Rectal smooth muscle tissue (tissue), 1 donor: ENCODE data around the gene CD1C.

Experiments used
- H3K27ac ChIP-seq: one replicate; pipeline ENCODE4 v1.7.0; 2013; ENCODE audit warnings: low read depth, low read length, inconsistent platforms
- H3K27me3 ChIP-seq: one replicate; pipeline ENCODE4 v1.7.0; 2013; ENCODE audit warnings: low read length; ENCODE audit not compliant: control insufficient read depth, insufficient read depth
- H3K36me3 ChIP-seq: one replicate; pipeline ENCODE4 v1.7.0; 2013; ENCODE audit warnings: low read length; ENCODE audit not compliant: control insufficient read depth, insufficient read depth
- H3K4me1 ChIP-seq: one replicate; pipeline ENCODE4 v1.7.0; 2013; ENCODE audit warnings: low read length; ENCODE audit not compliant: control insufficient read depth, insufficient read depth
- H3K4me3 ChIP-seq: one replicate; pipeline ENCODE4 v1.7.0; 2013; ENCODE audit warnings: low read length
- H3K9ac ChIP-seq: one replicate; pipeline ENCODE4 v1.7.0; 2013; ENCODE audit warnings: low read length

The CD1C gene

DNA sequence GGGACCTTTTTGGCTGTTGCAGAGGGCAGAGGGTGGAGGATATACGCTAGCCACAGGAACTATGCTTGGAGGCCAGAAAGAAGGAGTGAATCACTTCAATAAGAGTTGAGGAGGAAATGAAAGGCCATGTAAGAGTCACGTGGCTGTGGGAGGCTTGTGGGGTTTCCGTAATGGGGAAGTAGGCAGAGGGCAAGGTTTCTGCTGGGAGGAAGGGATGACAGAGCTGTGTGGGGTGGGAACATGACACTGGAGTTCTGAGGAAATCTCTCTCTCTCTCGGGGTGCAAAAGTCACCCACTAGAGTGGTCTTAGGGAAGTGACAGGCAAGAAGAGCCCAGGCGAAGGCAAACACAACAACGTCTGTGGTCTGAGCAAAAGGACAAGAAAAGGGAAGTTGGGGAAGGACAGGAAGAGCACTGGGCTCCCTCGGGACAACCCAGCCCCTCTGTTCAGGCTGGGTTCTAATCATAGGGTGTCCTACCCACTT is 3.9 kb upstream of the CD1C start:
- H3K4me1 ChIP-seq = no peaks in the 10 kb centered on the region
- no peaks in the 10 kb centered on the region for H3K36me3 ChIP-seq
- H3K27me3 ChIP-seq = no peaks in the 10 kb centered on the region
- H3K4me3 ChIP-seq = no peak overlapping the region
- H3K9ac ChIP-seq = no peak overlapping the region
- no peak overlapping the region for H3K27ac ChIP-seq

DNA sequence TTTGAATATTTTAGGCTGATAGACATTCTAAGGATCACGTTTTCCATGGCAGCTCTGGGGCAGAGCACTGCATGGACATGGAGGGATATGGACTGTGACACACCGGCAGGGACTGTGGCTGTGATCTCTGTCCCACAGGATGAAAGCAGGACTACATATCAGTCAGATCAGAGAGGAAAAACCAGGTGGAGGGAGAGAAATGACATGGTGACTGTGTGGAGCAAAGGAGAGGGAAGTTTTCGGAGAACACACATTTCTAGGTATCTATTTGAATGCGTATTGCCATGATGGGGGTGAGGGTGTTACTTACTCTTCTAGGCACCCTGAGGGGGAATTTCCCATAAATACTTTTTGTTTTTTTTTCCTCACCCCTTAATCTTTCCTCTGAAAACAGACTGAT is 3.2 kb upstream of the CD1C start:
- Histone ChIP-seq H3K4me1 (no peaks in the 10 kb centered on the region), H3K36me3 (no peaks in the 10 kb centered on the region), H3K27me3 (no peaks in the 10 kb centered on the region), H3K4me3 (no peak overlapping the region), H3K27ac (no peak overlapping the region), H3K9ac (no peak overlapping the region)

DNA sequence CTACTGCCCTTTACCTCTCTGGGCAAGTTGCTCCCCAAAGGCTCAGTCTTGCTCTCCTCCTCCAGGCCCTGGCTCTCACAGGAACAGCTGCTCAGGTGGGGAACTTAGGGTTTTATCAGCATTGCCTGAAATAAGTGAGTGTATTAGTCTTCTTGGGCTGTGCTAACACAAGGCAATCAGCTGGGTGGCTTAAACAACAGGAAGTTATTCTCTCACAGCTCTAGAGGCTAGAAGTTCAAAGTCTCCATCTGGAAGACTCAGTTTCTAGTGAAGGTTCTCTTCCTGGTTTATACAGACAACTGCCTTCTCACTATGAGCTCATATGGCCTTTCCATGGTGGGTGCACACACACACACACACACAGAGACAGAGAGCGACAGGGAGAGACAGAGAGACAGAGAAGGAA is 2.8 kb upstream of the CD1C start:
- no peaks in the 10 kb centered on the region for H3K4me1 ChIP-seq
- no peak overlapping the region for H3K27ac ChIP-seq
- no peaks in the 10 kb centered on the region for H3K27me3 ChIP-seq
- no peaks in the 10 kb centered on the region for H3K36me3 ChIP-seq
- H3K9ac ChIP-seq = no peak overlapping the region
- no peak overlapping the region for H3K4me3 ChIP-seq

DNA sequence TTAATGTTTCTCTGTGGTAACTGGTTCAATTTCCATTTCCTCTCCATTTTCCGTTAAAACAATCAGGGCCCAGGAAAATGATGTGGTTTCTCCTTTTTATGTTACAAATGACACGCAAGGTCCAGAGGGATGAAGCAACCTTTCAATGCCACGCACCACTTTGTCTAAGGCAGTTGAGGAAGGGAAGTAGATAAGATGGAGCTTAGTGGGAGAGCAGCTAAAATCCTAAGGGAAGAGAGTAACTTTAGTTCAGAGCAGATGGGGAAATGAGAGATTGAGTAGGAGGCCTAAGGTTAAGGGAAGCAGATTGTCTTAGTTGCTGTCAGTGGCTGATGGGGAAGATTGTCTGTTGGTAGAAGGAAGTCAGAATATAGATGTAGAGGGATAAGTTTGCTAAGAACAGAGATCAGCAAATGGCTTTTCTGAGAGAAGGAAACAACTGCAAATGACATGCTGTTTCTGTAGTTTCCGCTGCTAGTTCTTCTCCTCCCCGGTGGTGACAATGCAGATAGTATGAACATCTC is 660 bp downstream of the CD1C start:
- no peak overlapping the region for H3K27ac ChIP-seq
- H3K27me3 ChIP-seq = no peaks in the 10 kb centered on the region
- H3K4me3 ChIP-seq = no peak overlapping the region
- H3K36me3 ChIP-seq = no peaks in the 10 kb centered on the region
- no peak overlapping the region for H3K9ac ChIP-seq
- H3K4me1 ChIP-seq = no peaks in the 10 kb centered on the region

DNA sequence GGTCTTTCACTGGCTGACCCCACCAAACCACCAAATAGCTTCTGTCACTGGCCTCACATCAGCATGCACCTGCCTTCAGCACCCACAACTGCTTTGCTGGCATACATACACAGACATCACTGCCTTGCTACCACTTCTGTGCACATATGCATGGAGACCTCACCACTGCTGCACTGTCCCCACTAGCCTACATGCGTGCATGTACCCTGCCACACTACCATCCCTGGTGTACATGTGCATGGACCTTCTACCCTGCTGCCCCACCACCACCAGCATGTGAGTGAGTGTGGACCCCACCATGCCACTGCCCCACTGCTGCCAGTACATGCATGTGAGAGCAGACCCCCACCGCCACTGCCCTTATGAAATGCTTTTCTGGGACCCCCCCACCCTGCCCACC is 6.1 kb downstream of the CD1C start:
- Histone ChIP-seq H3K36me3 (no peaks in the 10 kb centered on the region), H3K27me3 (no peaks in the 10 kb centered on the region), H3K9ac (no peak overlapping the region), H3K27ac (no peak overlapping the region), H3K4me3 (no peak overlapping the region), H3K4me1 (no peaks in the 10 kb centered on the region)

DNA sequence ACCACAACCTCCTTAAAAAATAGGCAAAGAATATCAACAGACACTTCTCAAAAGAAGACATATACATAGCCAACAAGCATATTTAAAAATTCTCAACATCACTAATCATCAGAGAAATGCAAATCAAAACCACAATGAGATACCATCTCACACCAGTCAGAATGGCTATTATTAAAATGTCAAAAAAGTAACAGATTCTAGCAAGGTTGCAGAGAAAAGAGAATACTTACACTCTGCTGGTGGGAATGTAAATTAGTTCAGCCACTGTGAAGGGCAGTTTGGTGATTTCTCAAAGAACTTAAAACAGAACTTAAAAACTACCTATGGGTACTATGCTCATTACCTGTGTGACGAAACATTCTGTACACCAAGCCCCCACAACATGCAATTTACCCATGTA is 20.9 kb downstream of the CD1C start:
- no peaks in the 10 kb centered on the region for H3K27me3 ChIP-seq
- no peaks in the 10 kb centered on the region for H3K4me1 ChIP-seq
- H3K36me3 ChIP-seq = no peaks in the 10 kb centered on the region
- H3K4me3 ChIP-seq = no peak overlapping the region
- no peak overlapping the region for H3K9ac ChIP-seq
- H3K27ac ChIP-seq = no peak overlapping the region

DNA sequence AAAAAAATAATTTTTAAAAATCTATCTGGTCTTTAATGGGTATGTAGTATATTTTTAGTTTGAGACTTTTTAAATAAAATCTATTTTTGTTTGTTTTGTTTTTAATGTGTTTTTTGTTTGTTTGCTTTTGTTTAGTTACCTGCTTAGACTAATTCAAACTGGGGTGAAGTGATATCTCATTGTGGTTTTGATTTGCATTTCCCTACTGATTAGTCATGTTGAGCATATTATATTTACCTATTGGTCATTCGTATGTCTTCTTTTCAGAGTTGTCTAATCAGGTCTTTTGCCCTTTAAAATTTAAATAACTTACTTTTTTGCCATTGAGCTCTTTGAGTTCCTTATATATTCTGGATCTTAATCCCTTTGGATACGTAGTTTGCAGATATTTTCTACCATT is 21.3 kb downstream of the CD1C start:
- H3K4me1 ChIP-seq = no peaks in the 10 kb centered on the region
- H3K9ac ChIP-seq = no peak overlapping the region
- no peak overlapping the region for H3K27ac ChIP-seq
- H3K36me3 ChIP-seq = no peaks in the 10 kb centered on the region
- H3K4me3 ChIP-seq = no peak overlapping the region
- H3K27me3 ChIP-seq = no peaks in the 10 kb centered on the region

DNA sequence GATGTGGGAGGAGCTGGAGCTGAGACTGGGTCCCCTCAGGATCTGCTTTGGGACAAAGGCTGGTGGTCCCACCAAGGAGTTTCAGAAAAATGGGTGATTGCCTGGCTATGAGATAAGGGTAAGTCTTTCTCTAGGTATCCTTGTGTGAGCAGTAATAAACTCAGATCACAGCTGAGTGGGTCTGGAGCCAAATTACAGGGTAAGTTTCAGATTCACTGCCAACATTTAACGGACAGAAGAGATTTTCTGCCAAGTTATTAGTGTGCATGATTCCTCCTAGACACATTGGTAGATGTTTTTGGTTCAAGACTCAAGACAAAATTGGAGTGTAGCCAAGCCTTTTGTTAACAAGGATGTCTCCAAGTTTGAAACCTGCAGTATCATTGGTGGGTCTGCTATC is 34.1 kb downstream of the CD1C start:
- H3K36me3 ChIP-seq = no peaks in the 10 kb centered on the region
- H3K4me1 ChIP-seq = no peaks in the 10 kb centered on the region
- no peak overlapping the region for H3K9ac ChIP-seq
- H3K27me3 ChIP-seq = no peaks in the 10 kb centered on the region
- H3K4me3 ChIP-seq = no peak overlapping the region
- H3K27ac ChIP-seq = no peak overlapping the region

DNA sequence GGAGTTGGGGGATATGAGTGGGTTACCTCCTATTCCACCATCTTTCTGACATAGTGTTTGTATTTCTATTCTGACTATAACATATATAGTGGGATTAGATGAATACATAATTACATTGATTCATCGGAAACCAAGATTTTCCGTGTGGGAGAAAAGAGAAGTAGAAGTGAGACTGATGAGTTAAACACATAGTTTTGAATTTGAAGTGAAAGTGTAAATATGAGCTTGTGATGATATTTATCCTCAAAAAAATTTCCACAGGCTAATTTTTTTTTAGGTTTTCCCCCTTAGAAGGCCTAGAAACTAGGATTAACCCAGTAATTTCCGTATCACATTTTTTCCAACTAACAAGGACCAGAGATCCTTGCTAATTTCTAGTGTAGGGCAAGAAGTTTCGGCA is 34.7 kb downstream of the CD1C start:
- no peaks in the 10 kb centered on the region for H3K27me3 ChIP-seq

DNA sequence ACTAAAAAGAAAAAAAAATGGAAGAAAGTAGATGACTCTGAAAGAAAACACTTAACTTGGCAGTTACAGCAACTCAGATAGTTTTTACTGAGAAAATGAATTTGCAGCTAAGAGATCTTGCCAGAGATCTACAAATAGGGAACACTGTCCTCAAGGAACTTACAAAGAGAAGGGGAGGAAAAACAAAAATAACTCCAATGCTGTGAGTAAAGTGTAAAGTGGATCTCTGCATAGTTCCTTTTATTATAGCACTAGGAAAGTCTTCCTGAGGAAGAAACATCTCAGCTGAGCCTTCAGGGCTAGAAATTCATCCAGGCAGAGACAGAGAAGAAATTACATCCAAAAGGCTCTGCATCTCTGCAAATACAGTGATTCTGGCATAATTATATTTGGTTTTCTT is 37.8 kb downstream of the CD1C start:
- Histone ChIP-seq H3K9ac (no peak overlapping the region), H3K27ac (no peak overlapping the region), H3K27me3 (no peaks in the 10 kb centered on the region), H3K4me1 (no peaks in the 10 kb centered on the region), H3K36me3 (no peaks in the 10 kb centered on the region), H3K4me3 (no peak overlapping the region)

More for the DNA sequence above, 34.7 kb downstream of the CD1C start:
- Histone ChIP-seq H3K27ac (no peak overlapping the region), H3K9ac (no peak overlapping the region), H3K4me1 (no peaks in the 10 kb centered on the region), H3K36me3 (no peaks in the 10 kb centered on the region), H3K4me3 (no peak overlapping the region)

DNA sequence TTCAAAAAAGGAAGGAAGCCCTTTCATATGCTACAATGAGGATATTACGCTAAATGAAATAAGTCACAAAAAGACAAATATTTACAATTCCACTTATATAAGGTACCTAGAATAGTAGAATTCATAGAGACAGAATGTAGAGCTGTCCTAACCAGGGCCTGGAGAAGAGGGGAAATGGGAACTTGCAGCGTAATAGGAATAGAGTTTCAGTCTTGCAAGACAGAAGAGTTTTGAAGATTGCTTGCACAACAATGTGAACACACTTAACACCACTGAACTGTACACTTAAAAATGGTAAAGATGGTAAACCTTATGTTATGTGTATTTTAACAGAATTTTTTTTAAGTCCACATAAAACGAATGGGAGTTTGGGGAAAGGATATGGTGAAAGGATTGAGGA is 38.7 kb downstream of the CD1C start:
- no peaks in the 10 kb centered on the region for H3K27me3 ChIP-seq
- H3K4me1 ChIP-seq = no peaks in the 10 kb centered on the region

DNA sequence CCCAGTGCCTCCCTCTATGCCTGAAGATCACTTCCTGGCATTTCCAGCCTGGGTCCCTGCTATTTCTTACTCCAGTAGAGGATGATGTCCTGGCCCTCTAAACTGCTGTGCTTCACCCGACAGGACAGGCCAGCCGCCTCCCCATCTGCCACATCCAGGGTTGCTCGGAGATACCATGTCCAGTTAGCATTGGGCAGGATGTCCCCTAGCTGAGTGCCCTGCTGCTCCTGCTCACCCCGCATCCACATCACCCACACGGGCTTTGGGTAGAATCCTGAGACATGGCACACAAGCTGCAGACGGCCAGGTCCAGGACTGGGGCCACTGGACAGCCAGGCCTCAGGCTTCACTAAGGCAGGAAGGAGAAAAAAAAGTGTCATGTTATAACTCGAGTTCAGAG is 39.6 kb downstream of the CD1C start:
- no peak overlapping the region for H3K9ac ChIP-seq
- H3K4me3 ChIP-seq = no peak overlapping the region
- H3K4me1 ChIP-seq = no peaks in the 10 kb centered on the region
- no peaks in the 10 kb centered on the region for H3K36me3 ChIP-seq
- H3K27me3 ChIP-seq = no peaks in the 10 kb centered on the region
- no peak overlapping the region for H3K27ac ChIP-seq

More for the DNA sequence above, 38.7 kb downstream of the CD1C start:
- H3K4me3 ChIP-seq = no peak overlapping the region
- H3K9ac ChIP-seq = no peak overlapping the region
- no peaks in the 10 kb centered on the region for H3K36me3 ChIP-seq
- no peak overlapping the region for H3K27ac ChIP-seq

DNA sequence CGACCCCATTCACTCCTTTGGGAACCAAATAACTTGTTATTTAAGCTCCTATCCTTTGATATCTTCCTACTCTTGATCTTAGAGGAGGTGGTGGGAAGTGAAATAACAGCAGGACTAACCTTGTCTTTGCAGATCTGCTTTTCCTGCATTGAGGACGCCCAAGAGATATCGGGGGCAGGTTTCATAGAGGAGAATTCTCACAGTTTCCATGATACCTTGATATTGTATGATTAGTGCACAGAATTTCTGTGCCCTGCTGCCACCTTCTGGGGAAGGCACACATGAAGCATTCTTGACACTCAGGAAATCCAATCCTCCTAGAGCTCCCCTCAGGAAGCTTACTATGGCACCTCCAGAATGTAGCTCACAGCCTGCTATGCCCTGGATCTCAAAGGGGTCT is 40.0 kb downstream of the CD1C start:
- Histone ChIP-seq H3K36me3 (no peaks in the 10 kb centered on the region), H3K4me3 (no peak overlapping the region), H3K9ac (no peak overlapping the region), H3K4me1 (no peaks in the 10 kb centered on the region), H3K27ac (no peak overlapping the region), H3K27me3 (no peaks in the 10 kb centered on the region)
